K562 (cell line): Measurements from ENCODE around the gene ZNF785.

Source experiments
- POLR2AphosphoS5 ChIP-seq: IDR thresholded peaks from 2 replicates; pipeline ENCODE4 v1.6.1; 2011; ENCODE audit warnings: mild to moderate bottlenecking, low read depth, low read length, moderate library complexity; ENCODE audit not compliant: control insufficient read depth, insufficient read depth
- SIN3B ChIP-seq: fragments of 450-650 bp; IDR thresholded peaks from 2 replicates; pipeline ENCODE4 v1.6.1; 2017; ENCODE audit warnings: low read depth, mild to moderate bottlenecking, moderate library complexity
- TCF7L2 ChIP-seq: fragments of 150-350 bp; IDR thresholded peaks from 2 replicates; pipeline ENCODE4 v1.6.1; 2016; ENCODE audit warnings: low read depth, mild to moderate bottlenecking, low read length, moderate library complexity
- ZNF551 ChIP-seq: fragments of 250-450 bp; sonication (Bioruptor Pico); IDR thresholded peaks from 2 replicates; pipeline ENCODE4 v1.5.0; 2021; ENCODE audit warnings: mild to moderate bottlenecking, moderate library complexity
- TF ChIP-seq, protein P1 (sequence below), 3 experiments: IDR thresholded peaks in 2 of 3; conservative IDR thresholded peaks in 1 of 3; 2 replicates each; pipeline ENCODE4 v1.5.1; 2011 to 2012; ENCODE audit warnings: low read length in 3 of 3, mild to moderate bottlenecking in 3 of 3, control low read depth in 2 of 3, improper control_type of control experiment in 1 of 3, inconsistent platforms in 1 of 3, low read depth in 1 of 3, mixed read lengths in 1 of 3, moderate library complexity in 1 of 3; ENCODE audit not compliant: insufficient read depth in 2 of 3
- TF ChIP-seq, protein P2 (sequence below): fragments of 250-450 bp; sonication (Bioruptor Pico); IDR thresholded peaks from 2 replicates; pipeline ENCODE4 v1.8.0; 2022; ENCODE audit warnings: moderate library complexity, mild to moderate bottlenecking, inconsistent platforms

DNA sequence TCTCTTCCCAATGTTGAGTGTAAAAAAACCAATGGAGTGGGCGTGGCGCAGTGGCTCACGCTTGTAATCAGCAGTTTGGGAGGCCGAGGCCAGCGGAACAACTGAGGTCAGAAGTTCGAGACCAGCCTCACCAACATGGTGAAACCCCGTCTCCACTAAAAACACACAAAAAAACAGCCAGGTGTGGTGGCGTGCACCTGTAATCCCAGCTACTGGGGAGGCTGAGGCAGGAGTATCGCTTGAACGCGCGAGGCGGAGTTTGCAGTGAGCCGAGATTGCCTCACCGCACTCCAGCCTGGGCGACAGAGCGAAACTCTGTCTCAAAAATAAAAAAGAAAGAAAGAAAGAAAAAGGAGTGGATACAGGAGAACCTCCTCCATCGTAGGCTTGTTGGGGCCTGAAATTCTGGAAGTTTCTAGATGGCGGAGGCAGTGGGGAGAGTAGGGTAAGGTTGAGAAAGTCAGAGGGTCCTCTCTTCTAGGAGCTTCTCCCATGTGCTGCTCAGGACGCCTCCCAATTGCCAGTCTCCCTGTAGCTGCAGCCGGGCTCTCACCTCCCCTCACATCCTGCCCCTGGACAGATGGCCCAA, 26.6 kb downstream of the ZNF785 start:
- TF ChIP-seq SIN3B, result no peak
- no peak for TF ChIP-seq POLR2AphosphoS5
- TF ChIP-seq, protein P1, sequence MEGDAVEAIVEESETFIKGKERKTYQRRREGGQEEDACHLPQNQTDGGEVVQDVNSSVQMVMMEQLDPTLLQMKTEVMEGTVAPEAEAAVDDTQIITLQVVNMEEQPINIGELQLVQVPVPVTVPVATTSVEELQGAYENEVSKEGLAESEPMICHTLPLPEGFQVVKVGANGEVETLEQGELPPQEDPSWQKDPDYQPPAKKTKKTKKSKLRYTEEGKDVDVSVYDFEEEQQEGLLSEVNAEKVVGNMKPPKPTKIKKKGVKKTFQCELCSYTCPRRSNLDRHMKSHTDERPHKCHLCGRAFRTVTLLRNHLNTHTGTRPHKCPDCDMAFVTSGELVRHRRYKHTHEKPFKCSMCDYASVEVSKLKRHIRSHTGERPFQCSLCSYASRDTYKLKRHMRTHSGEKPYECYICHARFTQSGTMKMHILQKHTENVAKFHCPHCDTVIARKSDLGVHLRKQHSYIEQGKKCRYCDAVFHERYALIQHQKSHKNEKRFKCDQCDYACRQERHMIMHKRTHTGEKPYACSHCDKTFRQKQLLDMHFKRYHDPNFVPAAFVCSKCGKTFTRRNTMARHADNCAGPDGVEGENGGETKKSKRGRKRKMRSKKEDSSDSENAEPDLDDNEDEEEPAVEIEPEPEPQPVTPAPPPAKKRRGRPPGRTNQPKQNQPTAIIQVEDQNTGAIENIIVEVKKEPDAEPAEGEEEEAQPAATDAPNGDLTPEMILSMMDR (IDR thresholded peaks at IDR 0.05 in 2 of 3, conservative IDR thresholded peaks at IDR 0.05 in 1 of 3; ENCODE audit: insufficient read depth in 2 of 3, low read depth in 1 of 3, low read length in 3 of 3), result no peak
- TF ChIP-seq, protein P2, sequence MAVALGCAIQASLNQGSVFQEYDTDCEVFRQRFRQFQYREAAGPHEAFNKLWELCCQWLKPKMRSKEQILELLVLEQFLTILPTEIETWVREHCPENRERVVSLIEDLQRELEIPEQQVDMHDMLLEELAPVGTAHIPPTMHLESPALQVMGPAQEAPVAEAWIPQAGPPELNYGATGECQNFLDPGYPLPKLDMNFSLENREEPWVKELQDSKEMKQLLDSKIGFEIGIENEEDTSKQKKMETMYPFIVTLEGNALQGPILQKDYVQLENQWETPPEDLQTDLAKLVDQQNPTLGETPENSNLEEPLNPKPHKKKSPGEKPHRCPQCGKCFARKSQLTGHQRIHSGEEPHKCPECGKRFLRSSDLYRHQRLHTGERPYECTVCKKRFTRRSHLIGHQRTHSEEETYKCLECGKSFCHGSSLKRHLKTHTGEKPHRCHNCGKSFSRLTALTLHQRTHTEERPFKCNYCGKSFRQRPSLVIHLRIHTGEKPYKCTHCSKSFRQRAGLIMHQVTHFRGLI (CRISPR knock-in tag), result no peak
- no peak for TF ChIP-seq ZNF551 (CRISPR knock-in tag)
- no peak for TF ChIP-seq TCF7L2
